Adrenal gland (tissue), 5 donors: ENCODE measurements around the gene GRAMD1B.

Experiments
- POLR2A ChIP-seq, 2 donors: fragments of 450-650 bp; IDR thresholded peaks; one replicate each; pipeline ENCODE4 v1.6.1; 2017; ENCODE audit warnings: antibody characterized with exemption in 2 of 2, mild to moderate bottlenecking in 2 of 2, moderate library complexity in 1 of 2
- TF ChIP-seq, protein P1 (sequence below), 6 experiments: fragments of 450-650 bp in 4 of 6; fragments of 200-600 bp in 2 of 6; sonication (generic) in 1 of 6; IDR thresholded peaks; 1 replicate in 5 of 6; 2 replicates in 1 of 6; pipeline versions ENCODE4 v1.5.1 to v1.8.0; 2016 to 2021; ENCODE audit warnings: antibody characterized with exemption in 6 of 6, mild to moderate bottlenecking in 2 of 6, moderate library complexity in 1 of 6
- donor health status: DM: no; HTN: no; CAD: no.

DNA sequence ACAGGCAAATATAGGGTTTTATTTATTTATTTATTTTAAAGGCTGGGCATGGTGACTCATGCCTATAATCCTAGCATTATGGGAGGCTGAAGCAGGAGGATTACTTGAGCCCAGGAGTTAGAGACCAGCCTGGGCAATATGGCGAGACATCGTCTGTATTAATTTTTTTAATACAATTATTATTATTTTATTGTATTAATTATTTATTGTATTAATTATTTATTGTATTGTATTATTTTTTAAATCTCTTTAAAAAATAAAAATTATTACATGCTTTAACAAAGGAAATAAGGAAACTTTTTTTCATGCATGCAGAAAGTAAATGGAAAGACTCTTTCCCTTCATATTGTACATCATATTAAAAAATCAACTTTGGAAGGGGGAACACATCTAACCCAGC is 220.8 kb downstream of the GRAMD1B start:
- TF ChIP-seq POLR2A (IDR thresholded peaks at IDR 0.05): no peak
- TF ChIP-seq, protein P1, sequence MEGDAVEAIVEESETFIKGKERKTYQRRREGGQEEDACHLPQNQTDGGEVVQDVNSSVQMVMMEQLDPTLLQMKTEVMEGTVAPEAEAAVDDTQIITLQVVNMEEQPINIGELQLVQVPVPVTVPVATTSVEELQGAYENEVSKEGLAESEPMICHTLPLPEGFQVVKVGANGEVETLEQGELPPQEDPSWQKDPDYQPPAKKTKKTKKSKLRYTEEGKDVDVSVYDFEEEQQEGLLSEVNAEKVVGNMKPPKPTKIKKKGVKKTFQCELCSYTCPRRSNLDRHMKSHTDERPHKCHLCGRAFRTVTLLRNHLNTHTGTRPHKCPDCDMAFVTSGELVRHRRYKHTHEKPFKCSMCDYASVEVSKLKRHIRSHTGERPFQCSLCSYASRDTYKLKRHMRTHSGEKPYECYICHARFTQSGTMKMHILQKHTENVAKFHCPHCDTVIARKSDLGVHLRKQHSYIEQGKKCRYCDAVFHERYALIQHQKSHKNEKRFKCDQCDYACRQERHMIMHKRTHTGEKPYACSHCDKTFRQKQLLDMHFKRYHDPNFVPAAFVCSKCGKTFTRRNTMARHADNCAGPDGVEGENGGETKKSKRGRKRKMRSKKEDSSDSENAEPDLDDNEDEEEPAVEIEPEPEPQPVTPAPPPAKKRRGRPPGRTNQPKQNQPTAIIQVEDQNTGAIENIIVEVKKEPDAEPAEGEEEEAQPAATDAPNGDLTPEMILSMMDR (IDR thresholded peaks at IDR 0.05): no peak
